NB4 (cell line): Measurements from ENCODE around the gene SPTSSB.

Source experiments
- POLR2A ChIP-seq: IDR thresholded peaks from 2 replicates; pipeline ENCODE4 v1.6.1; 2011; ENCODE audit warnings: mild to moderate bottlenecking; ENCODE audit not compliant: insufficient read length; ENCODE audit errors: extremely low read depth
- TF ChIP-seq, protein P1 (sequence below): IDR thresholded peaks from one replicate; pipeline ENCODE4 v1.5.1; 2012; ENCODE audit warnings: low read depth, low read length
- TF ChIP-seq, protein P2 (sequence below): IDR thresholded peaks from 2 replicates; pipeline ENCODE4 v1.6.1; 2011; ENCODE audit warnings: low read depth, low read length

DNA sequence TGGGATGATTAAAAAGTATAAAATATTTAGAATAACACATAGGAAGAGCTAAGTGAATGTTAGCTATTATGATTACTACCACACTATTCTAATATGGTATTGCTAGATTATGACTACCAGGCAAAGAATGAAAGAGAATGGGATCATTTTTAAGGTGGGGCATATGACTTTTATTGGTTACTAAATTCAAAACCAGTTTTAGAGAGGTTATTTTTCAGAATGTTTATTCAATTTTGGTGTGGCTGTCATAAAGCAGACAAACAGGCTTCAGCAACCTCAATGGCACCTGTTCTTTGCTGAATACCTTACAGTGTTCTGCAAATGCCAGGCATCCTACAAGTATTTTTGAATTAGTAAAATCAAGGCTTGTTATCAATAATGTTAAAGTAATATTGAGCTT is 12.8 kb downstream of the SPTSSB start:
- TF ChIP-seq, protein P1, sequence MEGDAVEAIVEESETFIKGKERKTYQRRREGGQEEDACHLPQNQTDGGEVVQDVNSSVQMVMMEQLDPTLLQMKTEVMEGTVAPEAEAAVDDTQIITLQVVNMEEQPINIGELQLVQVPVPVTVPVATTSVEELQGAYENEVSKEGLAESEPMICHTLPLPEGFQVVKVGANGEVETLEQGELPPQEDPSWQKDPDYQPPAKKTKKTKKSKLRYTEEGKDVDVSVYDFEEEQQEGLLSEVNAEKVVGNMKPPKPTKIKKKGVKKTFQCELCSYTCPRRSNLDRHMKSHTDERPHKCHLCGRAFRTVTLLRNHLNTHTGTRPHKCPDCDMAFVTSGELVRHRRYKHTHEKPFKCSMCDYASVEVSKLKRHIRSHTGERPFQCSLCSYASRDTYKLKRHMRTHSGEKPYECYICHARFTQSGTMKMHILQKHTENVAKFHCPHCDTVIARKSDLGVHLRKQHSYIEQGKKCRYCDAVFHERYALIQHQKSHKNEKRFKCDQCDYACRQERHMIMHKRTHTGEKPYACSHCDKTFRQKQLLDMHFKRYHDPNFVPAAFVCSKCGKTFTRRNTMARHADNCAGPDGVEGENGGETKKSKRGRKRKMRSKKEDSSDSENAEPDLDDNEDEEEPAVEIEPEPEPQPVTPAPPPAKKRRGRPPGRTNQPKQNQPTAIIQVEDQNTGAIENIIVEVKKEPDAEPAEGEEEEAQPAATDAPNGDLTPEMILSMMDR, result no peak
- no peak for TF ChIP-seq POLR2A
- TF ChIP-seq, protein P2, sequence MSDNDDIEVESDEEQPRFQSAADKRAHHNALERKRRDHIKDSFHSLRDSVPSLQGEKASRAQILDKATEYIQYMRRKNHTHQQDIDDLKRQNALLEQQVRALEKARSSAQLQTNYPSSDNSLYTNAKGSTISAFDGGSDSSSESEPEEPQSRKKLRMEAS, result no peak
